HG02981 (cell line): ENCODE results near the gene MAT2B.
A peak's percentile ranks its signal among the peaks of the same experiment; 100 is the strongest.

ENCODE experiments used
- ATAC-seq: cut with Tn5 transposase; IDR thresholded peaks from one replicate; pipeline ENCODE4 v1.9.1; 2021; ENCODE audit warnings: mild to moderate bottlenecking, moderate library complexity; ENCODE audit not compliant: unreplicated experiment

The MAT2B gene

GRCh38 chr5:163548649-163549048 lies 43.2 kb downstream of the MAT2B start:
- no peak for ATAC-seq

DNA sequence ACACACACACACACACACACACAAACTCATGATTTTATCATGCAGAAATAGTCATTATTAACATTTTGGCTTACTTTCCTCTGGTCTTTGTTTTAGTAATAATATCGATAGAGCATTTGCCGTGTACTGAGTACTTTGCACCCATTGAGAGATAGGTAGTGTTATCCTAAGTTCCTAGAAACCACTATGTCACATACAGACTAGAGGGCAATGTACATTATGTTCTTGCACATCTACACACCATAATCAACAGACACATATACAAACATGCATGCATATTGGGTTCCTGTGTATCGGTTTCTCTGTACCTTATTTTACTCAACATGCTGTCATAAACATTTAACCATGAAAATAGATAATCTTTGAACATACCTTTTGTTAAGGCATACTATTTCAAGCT lies 45.7 kb downstream of the MAT2B start:
- ATAC-seq, result no peak

DNA sequence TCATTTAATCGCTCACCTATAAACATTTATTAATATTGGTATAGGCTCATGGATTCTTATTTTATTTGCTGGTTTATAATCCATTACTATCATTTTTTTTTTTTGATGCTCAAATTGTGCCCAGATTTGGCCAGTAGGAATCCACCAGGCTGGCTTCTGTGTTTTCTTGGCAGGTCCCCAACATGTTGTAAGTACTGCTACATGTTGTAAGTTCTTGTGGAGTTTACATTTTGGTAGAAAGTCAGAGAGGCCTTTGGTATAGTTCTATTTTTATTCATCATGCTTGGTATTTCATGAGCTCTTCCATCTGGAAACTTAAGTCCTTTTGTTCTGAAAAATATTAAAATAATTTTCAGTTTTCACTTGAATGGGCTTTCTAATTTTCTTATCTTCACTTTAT lies 47.1 kb downstream of the MAT2B start:
- ATAC-seq, result no peak

GRCh38 chr5:163561339-163561738 lies 55.9 kb downstream of the MAT2B start:
- ATAC-seq, result no peak

- no peak for ATAC-seq
Measured at GRCh38 chr5:163562071-163562470, 56.7 kb downstream of the MAT2B start.

DNA sequence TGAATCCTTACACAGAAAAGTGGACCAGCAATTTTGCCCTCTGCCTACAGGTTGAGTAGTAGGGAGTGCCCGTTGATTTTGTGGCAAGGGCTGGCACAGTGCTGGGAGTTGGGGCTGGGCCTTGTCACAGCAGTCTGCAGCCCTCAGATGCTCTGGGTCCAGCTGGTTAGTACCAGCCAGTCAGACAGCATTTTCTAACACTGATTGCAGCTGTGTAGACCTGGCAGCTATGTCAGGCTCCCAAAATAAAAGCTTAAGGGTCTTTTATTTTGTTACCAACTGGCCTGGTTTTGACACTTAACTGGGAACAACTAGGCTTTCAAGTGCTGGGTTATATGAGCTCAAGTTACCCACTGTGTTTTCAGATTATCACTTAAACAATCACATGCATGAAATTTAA lies 57.7 kb downstream of the MAT2B start:
- no peak for ATAC-seq

DNA sequence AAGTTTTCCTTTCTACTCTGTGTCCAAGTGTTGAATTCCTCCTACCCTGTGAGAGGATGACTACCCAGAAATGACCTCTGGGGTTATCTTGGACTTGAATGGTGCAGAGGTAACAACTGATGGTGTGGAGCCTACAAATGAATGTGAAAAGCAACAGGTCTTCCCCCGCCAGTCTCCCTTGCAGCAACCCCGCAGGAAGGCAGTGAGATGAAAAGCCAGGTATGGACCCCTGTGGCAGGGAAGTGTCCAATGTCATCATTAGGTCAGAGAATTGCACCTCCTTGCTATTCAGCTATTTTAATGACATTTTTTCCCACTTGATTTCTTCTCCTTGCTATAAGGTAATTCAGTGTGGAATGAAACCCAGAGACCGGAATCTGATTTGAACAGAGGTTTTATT lies 58.5 kb downstream of the MAT2B start:
- no peak for ATAC-seq

- ATAC-seq, result no peak
Measured at GRCh38 chr5:163564321-163564938, 59.0 kb downstream of the MAT2B start.

DNA sequence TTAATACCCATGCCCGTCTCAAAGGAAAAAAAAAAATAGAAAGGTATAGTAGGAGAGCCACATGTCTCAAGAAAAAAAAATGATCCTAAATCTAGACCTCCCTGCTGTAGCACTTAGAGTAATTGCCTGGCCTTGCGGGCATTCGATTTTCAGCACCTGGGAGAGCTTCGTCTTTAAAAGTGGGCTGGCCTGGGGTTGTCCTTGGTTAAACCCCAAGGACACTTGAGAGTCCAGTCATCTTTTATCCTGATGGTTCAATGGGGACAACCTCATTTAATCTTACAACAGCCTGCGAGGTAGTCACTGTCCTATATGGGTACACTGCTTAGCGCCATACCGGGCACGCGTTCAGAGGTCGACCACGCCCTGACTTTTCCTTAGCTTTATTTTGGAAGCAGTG lies 60.1 kb downstream of the MAT2B start:
- peak; percentile 2 for ATAC-seq

DNA sequence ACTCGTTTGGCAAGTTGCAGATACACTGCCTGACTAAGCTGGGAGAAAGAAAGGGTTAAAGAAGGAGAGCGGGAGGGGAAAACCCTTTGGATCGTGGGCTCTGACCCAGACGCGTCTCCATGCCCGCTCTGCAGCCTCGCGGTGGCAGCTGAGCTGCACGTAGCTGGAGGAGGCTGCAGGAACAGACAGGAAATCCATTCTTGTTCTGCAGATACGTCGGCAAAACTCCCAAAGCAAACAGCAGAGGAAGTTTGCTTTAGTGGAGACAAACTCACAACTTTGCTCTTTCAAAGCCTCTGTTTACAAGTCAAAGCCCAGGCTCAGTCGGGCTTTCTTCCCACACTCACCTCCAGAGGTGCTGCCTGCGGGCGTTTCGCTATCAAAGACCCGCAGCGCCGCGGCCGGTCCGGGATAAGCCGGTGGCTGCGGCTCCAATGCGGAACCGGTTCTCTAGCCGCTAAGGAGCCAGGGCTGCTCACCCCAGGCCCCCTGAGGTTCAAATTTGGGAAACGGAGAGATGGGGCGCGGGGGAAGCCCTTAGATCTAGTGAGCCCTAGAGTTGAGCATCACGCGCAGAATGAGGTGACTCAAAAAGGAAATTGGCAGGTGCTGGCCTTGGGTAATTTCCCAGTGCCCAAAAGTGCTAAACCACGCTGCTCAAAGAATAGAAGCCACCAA lies 60.7 kb downstream of the MAT2B start:
- peak; percentile 69 for ATAC-seq

GRCh38 chr5:163566678-163567077 lies 61.3 kb downstream of the MAT2B start:
- ATAC-seq, result no peak

DNA sequence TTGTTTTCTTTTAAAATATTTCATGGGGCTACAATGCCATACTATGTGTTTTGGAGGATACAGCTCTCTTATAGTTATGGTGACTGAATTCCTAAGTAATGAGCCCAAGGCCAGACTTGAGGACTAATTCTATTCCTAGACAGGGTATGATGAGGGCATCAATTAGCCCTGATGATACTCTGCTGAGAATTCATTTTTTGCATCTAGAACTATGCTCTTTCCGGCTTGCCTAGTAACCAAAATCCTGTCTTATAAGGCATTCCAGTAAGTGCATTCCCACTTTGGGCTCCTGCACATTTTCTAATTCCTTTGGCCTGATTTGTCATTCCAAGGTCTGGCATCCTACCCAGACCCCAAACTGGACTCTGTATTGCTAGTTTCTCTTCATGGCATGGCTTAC lies 62.4 kb downstream of the MAT2B start:
- no peak for ATAC-seq
